CD4-positive, alpha-beta T cell treated with Interleukin-4 for 1 hour (primary cell): ENCODE results near the gene TAF1A.
"Not testable (repeated sequence)": the region's sequence is repeated elsewhere in the genome, so short reads cannot be mapped to it uniquely, and the experiment has no call there.

Source experiments
- DNase-seq, 2 donors: peaks; one replicate each; pipeline ENCODE4 v3.0.0-alpha.2; 2020 to 2022

TAF1A gene

DNA sequence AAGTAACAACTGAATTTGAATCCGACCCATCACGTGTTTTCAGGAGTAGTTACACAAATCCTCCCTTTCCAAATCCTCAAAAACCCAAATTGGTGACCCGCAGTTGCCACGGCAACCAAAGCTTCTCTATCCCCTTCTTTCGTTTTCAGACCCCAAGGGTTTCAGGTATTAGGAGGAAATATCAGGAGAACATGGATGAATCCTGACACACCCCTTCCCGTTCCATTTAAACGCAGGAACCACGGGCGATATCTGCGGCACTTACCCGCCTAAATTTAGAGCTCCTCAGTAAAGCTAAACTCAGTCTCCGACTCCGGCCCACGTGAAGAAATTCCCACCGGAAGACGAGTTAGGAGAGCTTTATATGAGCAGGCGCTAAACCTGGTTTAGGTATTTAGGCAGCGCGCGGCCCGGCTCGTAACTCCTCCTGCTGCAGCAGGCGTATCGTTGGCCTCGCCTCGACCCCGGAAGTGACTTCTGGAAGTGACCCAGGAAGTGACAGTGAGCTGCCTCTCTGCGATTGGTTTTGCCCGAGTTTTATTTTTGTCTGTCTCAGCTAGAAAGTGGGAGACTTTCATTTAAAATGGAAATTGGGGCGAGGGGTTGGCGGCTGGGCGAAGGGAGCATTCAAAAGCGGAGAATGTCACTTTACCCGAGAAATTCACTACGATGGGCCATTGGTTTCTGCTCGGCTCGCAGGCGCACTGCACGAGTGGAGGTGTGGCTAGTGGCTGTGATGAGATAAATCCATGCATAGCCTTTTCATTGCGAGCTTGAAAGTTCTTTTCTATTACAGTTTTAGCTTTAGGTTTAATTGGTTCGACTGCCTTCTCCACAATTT lies at the start of gene TAF1A:
Gene TAF1A (minus strand): TSS at position 472 of the 841 bp plus-strand sequence.
- DNase-seq: peak; percentile 87 to 88

DNA sequence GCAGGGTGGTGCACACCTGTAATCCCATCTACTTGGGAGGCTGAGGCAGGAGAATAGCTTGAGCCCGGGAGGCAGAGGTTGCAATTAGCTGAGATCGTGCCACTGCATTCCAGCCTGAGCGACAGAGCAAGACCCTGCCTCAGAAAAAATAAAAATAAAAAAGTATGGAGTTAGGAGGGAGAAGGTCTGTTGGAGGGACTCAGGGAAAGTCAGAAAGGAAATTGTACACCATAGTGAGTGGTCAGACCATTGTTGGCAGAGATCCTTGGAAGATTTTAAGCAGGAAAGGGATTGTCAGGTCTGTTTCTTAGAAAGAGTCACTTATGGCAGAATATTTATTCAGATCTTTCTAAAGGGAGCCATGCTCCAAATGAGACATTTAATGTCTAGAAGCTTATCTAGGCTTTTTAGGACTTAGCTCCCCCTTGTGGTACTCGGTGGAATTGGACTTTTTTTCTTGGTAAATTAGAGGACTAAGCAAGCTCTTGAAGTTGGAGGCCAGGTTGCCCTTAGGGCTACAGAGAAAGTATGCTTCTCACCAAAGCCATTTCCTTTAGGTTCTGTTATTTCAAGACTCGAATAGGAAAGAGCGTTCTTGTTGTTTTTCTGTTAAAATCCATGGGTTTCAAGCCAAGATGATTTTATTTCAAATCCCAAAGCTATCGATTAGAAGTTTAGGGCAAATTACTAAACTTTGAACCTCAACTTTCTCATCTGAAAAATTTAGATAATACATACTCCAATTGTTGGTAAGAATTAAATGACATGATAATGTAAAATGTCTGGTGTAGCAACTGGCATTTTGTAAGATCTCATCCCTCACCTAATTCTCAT lies 44.7 kb upstream of the TAF1A start:
- DNase-seq: peak; percentile 62 to 89

DNA sequence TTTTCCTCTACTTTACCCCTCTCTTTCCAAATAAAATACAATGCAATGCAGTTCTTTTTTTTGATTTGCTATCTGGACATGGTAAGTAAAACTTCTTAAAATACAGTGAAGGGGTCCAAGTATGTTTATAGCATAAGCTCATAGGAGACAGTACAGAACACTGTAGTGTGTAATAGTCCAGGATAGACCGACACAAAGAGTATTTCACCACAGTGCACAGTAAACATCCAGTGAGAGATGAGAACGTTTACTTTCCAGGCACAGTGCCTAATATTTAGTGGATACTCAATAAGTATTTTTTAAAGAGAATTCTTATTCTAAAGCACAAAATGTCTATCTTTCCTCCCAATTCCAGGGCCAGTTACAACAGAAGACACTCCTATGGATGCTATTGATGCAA lies 43.0 kb upstream of the TAF1A start:
- no peak for DNase-seq

DNA sequence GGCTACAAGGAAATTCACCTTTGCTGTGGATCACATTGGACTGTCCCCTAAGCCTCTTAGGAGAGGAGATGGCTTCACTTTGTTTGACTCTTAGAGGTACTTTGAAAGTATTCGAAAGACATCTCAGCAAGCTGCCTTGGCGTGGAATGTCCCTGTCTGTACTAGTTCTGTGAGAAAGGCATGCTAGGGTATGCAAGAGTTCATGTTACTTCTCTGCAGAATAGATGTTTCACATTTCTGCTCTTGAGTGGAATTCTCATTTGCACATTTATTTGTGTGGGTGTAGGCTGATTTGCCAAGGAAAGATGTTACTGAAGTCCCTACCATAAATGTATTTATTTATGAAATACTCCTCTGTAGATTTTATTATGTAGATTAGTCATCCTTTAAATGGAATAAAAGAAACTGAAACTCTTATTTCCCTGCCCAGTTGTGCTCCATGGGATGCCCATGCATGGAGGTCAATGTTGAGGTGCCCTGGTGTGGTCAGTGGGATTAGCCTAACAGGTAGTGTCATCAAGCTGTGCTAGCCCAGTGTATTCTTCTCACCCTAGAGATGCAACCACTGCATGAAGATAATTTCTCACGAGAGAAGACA lies 42.0 kb upstream of the TAF1A start:
- no peak for DNase-seq

DNA sequence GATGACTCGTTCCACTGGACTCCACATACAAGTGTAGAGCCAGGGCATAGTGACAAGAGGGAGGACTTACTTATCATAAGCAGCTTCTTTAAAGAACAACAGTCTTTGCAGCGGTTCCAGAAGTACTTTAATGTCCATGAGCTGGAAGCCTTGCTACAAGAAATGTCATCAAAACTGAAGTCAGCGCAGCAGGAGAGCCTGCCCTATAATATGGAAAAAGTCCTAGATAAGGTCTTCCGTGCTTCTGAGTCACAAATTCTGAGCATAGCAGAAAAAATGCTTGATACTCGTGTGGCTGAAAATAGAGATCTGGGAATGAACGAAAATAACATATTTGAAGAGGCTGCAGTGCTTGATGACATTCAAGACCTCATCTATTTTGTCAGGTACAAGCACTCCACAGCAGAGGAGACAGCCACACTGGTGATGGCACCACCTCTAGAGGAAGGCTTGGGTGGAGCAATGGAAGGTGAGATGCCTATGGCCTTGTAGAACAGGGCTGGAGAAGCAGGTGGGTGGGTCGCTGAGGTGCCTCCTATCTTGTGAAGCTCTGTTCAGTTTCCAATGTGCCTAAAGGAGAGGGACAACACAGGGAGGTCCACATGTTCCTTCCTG lies 40.3 kb upstream of the TAF1A start:
- no peak for DNase-seq

DNA sequence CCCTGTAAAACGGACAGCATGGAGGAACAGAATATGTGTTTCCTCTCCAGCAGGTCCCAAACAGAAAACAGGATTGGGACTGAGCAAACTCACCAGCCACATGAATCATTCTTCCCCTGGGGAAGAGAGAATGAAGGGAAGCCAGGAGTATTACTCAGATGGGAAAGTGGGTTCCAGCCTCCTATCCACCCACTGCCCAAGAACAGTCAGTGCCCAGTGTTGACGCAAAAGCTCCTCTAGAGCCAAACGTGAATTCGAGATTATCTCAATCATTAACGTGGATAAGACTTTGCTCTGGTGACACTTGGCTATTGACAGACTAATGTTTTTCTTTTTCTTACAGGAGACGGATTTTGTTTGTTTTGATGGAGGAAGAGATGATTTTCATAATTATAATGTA lies 37.5 kb upstream of the TAF1A start:
- no peak for DNase-seq

DNA sequence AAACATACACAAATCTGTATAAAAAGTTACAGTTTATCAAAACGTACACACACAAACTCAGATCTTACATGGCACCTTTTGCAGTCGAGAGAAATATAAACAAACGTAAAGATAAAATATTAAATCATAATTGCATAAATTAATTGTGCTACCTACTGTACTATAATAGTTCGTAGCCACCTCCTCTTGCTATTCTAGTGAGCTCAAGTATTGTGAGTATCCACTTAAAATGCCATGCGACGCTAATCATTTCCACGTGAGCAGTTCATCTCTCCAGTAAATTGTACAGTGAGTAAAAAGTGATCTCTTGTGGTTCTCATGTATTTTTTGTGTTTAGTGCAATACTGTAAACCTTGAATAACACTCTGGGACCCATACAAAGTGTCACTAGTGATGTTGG lies 34.5 kb upstream of the TAF1A start:
- DNase-seq: no peak

DNA sequence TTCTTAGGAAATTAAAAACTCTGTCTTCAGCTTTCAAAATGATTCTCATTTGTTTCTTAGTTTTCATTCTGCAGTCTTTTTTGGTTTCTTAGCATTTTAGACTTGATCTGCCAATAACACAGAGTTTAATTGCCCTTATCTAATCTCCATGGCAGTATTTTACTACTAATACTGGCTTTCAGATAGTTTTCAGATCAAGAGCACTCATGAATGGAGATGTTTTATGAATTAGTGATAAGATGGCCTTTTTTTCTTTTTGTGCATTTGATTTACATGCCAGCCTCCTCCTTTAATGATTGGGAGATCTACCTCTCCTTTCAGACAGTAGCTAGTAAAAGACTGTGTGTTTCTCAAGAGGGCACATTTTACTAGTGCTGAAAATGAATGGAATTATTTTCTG lies 33.7 kb upstream of the TAF1A start:
- no peak for DNase-seq

DNA sequence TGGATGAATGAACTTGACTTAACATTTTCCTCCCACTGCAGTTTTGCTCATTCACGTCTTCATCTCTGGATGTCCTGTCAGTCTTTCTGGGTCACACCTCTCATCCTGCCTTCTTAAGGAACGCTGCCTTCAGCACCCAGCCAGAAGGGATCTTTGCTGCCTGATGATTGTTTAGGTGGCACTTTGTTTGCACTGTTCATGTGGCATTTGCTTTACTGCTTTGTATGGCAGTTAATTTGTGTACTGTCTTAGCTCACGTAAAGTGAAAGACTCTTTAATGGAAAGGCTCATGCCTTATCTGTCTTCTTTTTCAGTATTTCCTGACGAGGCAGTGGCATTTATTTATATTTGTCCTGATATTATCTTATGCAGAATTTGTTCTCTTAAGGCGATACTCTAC lies 33.0 kb upstream of the TAF1A start:
- DNase-seq: no peak

DNA sequence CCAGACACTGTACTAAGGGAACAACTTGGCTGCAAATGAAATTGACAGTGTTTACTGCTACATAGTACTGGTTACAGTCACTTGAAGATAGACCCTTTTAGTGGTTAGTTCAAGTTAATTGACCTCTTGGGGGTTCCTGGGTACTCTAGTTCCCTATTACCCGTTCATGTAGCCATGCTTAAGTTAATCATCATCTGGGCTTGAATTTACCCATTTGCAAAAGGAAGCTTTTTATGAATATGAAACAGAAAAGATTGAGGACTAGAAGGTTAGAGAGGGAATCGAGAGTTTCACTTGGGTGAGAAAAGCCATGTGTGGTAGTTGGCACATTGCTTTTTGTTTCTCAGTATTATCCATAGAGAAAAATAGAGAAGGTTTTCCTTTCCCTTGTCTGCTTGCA lies 30.8 kb upstream of the TAF1A start:
- DNase-seq: no peak

DNA sequence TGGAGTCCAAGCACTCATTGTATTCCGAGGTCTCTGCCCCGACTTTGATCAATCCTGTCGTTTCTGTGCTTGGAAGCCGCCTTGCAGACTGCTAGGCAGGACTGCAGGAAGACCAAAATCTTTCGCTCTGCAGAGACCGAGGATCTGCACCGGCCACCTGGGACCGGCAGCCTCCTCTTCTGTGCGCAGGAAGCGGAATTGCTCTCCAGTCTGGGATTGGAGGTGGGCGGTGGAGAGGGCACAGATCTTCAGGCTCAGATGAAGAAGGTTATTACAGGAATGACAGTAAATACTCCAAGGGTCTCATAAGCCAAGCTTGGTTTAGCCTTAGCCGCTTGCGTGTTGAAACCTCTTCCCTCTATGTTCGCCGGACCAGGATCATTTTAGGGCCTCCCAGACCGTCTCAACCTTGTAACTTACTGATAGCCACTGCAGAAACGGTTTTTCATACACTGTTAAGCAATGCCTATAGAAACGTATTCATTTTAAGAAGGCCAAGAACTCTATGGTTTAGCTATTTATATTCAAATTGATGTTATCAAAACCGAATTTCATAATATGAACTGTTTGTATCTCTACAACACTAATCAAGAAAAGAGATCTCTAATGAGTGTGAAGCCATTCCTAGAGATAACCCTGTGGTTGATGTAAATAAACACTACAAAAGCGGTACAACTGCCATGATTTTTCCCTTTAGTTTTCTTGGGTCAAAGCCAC lies 29.3 kb upstream of the TAF1A start:
- peak; percentile 2 to 12 for DNase-seq

DNA sequence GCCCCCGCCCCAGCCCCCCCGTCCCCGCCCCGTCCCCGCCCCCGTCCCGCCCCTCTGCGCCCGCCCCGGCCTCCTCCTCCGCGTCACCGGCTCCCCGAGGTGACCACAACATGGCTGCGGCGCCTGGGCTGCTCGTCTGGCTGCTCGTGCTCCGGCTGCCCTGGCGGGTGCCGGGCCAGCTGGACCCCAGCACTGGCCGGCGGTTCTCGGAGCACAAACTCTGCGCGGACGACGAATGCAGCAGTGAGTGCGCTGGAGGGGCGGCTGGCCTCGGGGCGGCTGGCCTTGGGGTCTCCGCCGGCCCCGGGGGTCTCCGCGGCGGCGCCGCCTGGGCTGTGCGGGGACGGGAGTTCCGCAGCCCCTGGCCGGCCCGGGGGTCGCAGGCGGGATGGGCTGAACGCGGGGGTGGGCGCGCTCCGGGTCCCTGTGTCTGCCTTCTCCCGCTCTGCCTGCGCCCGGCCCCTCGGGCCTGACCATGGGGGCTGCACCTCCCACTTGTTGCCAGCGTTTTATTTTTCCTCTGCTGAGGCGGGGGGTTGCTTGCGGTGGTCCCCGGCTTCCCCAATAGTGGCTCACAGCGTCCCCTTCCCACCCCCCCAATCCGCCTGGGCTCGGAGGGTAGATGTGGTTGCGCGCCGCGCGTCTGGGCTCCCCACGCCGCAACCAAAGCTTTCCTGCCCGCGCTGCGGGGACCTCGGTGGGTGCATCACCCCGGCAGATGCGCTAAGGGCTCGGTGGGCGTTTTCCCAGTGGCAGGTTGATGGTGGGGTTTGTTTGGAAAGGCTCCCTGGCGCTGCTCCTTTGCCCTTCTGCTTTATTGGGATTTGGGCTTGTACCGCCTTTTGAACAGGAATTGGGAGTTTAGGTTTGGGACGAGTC lies 28.5 kb upstream of the TAF1A start, which contains the start of gene MIA3:
Gene MIA3 (plus strand): TSS at position 97 of the 879 bp plus-strand sequence. CDS start 14 bp downstream, at position 111.
- DNase-seq: peak; percentile 36 to 49

DNA sequence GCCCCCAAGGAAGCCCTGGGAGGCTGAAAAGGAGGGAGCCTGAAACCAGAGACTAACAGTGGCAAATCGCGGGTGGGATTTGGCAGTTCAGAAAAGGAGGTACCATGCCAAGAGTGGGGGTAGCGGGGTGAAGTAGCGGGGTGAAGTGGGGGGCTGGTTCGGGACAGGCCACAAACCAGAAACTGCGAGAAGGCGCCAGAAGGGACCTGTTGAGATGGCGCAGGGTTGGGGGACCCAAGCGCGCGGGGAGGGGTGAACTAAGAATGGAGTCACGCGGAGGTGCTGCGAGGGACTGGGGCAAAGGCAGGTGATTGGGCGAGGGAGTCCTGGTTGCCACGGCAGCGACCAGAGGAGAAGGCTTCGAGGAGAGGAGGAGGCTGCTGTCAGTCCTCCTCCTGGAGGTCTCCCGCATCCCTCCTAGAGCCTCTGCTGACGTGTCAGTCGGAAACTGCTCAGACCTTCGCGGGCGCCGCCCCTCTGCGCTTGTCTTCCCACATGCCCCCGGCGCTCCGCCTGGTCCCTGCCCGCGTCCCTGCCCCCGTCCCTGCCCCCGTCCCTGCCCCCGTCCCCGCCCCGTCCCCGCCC lies 27.7 kb upstream of the TAF1A start:
- peak; percentile 96 to 97 for DNase-seq

DNA sequence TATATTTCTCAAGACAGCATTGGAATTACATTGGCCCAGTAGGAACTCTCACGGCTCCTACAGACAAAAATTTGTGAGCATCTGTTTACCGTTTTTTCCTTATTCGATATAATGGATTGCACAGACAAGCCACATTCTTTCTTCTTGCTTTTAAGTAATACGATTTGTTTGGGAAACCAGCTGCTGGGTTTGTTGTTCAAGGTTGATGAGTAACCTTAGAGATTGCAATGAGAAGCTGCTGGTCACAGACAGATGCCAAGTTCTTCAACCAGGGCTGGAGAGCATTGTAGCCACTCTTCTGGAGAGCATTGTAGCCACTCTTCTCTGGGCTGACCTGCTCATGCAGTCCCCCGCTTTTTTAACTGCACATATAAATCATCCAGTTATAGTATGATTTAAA lies 26.8 kb upstream of the TAF1A start:
- no peak for DNase-seq

DNA sequence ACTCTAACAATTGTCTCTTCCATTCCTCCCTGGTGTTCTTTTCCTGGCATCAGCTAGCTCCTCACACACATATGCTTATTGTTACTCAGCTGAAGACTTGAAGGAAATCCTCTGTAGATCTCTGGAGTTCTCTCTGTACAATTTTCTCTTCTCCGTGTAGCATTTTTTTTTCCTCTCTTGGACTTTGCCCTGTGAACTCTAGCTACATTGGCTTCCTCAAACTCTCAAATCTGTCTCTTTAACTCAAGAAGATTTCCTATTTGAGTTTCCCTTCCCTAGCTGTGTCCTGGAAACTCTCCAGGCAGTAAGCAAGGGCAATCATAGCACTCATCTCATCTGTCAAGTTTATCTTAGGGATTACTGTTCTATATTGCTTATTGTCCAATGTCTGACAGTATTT lies 23.9 kb upstream of the TAF1A start:
- DNase-seq: no peak

DNA sequence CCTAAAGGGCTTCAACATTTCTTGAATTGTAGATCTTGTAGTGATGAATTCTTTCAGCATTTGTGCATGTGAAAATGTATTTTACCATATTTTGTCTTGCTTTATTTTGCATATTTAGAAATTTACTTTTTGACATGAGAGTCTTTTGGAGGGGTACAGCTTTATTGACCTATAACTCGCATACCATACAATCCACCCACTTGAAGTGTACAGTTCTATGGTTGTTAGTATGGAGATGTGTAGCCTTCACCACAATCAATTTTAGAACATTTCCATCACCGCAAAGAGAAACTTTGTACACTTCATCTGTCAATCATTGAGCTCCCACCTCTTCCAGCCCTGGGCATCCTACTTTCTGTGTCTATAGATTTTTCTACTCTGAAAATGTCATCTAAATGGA lies 21.0 kb upstream of the TAF1A start:
- no peak for DNase-seq

DNA sequence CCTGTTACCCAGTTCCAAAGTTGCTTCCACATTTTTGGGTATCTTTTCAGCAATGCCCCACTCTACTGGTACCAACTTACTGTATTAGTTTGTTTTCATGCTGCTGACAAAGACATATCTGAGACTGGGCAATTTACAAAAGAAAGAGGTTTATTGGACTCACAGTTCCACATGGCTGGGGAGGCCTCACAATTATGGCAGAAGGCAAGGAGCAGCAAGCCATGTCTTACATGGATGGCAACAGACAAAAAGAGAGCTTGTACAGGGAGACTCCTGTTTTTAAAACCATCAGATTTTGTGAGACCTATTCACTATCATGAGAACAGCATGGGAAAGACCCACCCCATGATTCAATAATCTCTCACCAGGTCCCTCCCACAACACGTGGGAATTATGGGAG lies 19.4 kb upstream of the TAF1A start:
- DNase-seq: not testable (repeated sequence)

DNA sequence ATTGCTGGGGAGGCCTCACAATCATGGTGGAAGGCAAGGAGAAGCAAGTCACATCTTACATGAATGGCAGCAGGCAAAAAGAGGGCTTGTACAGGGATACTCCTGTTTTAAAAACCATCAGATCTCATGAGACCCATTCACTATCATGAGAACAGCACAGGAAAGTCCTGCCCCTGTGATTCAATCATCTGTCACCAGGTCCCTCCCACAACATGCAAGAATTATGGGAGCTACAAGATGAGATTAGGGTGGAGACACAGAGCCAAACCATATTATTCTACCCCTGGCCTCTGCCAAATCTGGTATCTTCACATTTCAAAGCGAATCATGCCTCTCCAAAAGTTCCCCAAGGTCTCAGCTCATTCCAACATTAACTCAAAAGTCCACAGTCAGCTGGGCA lies 17.0 kb upstream of the TAF1A start:
- DNase-seq: no peak

DNA sequence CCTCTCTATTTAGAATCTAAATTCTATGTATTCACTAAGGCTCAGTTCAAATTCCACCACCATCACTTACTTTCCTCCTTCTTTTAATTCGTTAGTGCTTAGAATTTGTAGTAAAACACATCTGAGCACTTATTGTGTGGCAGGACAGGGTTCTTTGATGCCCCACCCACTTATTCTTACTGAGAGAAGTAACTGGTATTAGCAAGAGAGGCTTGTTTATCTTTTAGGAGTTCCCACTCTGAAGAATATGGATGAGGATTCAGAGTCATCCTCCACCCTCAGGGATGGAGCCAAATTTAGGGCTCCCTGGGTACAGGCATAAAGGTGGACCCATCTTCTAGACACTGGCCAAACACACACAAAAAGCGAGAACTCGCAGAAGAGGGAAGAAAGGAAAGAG lies 11.5 kb upstream of the TAF1A start:
- no peak for DNase-seq

DNA sequence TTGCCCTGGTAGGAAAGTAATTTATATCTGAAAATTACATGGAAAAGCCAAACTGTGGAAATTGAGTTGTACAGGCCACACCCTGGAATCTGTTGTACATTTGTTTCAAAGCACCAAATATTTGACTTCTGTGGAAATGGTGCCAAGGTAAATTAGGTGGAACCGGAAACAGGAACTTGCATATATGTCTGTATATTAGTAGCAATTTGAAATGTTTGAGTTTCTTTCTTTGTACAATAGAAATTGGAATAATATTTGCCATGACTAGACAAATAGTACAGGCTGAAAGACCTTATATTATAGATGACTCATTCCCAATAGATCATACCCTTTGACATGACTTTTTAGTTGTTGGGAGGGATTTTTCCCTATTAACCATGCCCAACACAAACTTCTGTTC lies 10.5 kb upstream of the TAF1A start:
- no peak for DNase-seq

DNA sequence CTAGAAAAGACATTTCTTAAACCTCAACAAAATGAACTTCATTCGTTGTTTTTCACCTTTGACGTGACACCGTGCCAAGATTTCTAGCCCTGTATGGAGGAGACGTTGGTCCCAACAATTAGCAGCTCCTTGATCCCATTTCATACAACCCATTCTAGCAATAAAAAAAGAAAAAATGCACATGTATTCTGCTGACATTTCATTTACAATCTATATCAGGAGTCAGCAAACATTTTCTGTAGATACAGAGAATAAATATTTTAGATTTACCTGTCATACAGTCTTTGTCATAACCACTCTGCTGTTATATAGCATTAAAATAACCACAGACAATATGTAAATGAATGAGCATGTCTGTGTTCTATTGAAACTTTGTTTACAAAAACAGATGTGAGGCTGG lies 7.0 kb upstream of the TAF1A start:
- no peak for DNase-seq
